Measurements from ENCODE around the gene ARMC12.

Gene ARMC12

DNA sequence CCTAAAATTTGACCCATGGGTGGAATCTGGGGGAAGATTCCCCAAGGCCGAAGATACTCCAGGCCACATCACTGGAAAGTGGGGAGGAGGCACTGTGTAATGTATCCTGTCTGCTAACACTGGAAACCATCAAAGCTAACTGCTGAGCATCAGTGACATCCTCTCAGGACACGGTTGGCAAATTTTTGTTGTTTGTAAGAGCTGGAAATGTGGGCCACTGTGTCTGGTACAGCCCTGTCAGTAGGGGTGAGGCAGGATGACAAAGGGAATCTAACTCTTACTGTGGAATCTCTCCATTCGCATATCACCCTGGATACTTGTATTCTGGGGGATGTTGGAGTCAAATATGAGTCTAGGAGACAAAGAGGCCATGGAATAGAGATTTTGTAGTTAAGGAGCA, 22.6 kb downstream of the ARMC12 start:
- ATAC-seq = no peak
- TF ChIP-seq, protein P1, sequence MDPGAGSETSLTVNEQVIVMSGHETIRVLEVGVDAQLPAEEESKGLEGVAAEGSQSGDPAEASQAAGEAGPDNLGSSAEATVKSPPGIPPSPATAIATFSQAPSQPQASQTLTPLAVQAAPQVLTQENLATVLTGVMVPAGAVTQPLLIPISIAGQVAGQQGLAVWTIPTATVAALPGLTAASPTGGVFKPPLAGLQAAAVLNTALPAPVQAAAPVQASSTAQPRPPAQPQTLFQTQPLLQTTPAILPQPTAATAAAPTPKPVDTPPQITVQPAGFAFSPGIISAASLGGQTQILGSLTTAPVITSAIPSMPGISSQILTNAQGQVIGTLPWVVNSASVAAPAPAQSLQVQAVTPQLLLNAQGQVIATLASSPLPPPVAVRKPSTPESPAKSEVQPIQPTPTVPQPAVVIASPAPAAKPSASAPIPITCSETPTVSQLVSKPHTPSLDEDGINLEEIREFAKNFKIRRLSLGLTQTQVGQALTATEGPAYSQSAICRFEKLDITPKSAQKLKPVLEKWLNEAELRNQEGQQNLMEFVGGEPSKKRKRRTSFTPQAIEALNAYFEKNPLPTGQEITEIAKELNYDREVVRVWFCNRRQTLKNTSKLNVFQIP (CRISPR knock-in tag; IDR thresholded peaks at IDR 0.05; ENCODE audit: borderline replicate concordance, low read depth) = no peak
- TF ChIP-seq BACH2 (CRISPR knock-in tag; IDR thresholded peaks at IDR 0.05; ENCODE audit: borderline replicate concordance) = no peak
- no peak for TF ChIP-seq SNAI2 (CRISPR knock-in tag; IDR thresholded peaks at IDR 0.05)
- TF ChIP-seq ZNF565 (CRISPR knock-in tag; conservative IDR thresholded peaks at IDR 0.05; ENCODE audit: low read depth) = no peak
- no peak for TF ChIP-seq TCF4 (CRISPR knock-in tag; IDR thresholded peaks at IDR 0.05; ENCODE audit: borderline replicate concordance)
- TF ChIP-seq, protein P2, sequence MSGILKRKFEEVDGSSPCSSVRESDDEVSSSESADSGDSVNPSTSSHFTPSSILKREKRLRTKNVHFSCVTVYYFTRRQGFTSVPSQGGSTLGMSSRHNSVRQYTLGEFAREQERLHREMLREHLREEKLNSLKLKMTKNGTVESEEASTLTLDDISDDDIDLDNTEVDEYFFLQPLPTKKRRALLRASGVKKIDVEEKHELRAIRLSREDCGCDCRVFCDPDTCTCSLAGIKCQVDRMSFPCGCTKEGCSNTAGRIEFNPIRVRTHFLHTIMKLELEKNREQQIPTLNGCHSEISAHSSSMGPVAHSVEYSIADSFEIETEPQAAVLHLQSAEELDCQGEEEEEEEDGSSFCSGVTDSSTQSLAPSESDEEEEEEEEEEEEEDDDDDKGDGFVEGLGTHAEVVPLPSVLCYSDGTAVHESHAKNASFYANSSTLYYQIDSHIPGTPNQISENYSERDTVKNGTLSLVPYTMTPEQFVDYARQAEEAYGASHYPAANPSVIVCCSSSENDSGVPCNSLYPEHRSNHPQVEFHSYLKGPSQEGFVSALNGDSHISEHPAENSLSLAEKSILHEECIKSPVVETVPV (CRISPR knock-in tag; IDR thresholded peaks at IDR 0.05) = no peak
- TF ChIP-seq, protein P3, sequence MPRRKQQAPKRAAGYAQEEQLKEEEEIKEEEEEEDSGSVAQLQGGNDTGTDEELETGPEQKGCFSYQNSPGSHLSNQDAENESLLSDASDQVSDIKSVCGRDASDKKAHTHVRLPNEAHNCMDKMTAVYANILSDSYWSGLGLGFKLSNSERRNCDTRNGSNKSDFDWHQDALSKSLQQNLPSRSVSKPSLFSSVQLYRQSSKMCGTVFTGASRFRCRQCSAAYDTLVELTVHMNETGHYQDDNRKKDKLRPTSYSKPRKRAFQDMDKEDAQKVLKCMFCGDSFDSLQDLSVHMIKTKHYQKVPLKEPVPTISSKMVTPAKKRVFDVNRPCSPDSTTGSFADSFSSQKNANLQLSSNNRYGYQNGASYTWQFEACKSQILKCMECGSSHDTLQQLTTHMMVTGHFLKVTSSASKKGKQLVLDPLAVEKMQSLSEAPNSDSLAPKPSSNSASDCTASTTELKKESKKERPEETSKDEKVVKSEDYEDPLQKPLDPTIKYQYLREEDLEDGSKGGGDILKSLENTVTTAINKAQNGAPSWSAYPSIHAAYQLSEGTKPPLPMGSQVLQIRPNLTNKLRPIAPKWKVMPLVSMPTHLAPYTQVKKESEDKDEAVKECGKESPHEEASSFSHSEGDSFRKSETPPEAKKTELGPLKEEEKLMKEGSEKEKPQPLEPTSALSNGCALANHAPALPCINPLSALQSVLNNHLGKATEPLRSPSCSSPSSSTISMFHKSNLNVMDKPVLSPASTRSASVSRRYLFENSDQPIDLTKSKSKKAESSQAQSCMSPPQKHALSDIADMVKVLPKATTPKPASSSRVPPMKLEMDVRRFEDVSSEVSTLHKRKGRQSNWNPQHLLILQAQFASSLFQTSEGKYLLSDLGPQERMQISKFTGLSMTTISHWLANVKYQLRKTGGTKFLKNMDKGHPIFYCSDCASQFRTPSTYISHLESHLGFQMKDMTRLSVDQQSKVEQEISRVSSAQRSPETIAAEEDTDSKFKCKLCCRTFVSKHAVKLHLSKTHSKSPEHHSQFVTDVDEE (CRISPR knock-in tag; IDR thresholded peaks at IDR 0.05) = no peak
- TF ChIP-seq TOX (CRISPR knock-in tag; IDR thresholded peaks at IDR 0.05; ENCODE audit: borderline replicate concordance) = no peak
- TF ChIP-seq CSDC2 (CRISPR knock-in tag; IDR thresholded peaks at IDR 0.05) = no peak
- TF ChIP-seq ISL1 (CRISPR knock-in tag; IDR thresholded peaks at IDR 0.05) = no peak
- no peak for TF ChIP-seq ESRRG (CRISPR knock-in tag; IDR thresholded peaks at IDR 0.05)
- no peak for TF ChIP-seq ZFP30 (CRISPR knock-in tag; IDR thresholded peaks at IDR 0.05)
- TF ChIP-seq OSR1 (CRISPR knock-in tag; IDR thresholded peaks at IDR 0.05) = no peak
- TF ChIP-seq ZFP3 (CRISPR knock-in tag; IDR thresholded peaks at IDR 0.05) = no peak
- TF ChIP-seq, protein P4, sequence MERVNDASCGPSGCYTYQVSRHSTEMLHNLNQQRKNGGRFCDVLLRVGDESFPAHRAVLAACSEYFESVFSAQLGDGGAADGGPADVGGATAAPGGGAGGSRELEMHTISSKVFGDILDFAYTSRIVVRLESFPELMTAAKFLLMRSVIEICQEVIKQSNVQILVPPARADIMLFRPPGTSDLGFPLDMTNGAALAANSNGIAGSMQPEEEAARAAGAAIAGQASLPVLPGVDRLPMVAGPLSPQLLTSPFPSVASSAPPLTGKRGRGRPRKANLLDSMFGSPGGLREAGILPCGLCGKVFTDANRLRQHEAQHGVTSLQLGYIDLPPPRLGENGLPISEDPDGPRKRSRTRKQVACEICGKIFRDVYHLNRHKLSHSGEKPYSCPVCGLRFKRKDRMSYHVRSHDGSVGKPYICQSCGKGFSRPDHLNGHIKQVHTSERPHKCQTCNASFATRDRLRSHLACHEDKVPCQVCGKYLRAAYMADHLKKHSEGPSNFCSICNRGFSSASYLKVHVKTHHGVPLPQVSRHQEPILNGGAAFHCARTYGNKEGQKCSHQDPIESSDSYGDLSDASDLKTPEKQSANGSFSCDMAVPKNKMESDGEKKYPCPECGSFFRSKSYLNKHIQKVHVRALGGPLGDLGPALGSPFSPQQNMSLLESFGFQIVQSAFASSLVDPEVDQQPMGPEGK (CRISPR knock-in tag; IDR thresholded peaks at IDR 0.05; ENCODE audit: borderline replicate concordance) = no peak

DNA sequence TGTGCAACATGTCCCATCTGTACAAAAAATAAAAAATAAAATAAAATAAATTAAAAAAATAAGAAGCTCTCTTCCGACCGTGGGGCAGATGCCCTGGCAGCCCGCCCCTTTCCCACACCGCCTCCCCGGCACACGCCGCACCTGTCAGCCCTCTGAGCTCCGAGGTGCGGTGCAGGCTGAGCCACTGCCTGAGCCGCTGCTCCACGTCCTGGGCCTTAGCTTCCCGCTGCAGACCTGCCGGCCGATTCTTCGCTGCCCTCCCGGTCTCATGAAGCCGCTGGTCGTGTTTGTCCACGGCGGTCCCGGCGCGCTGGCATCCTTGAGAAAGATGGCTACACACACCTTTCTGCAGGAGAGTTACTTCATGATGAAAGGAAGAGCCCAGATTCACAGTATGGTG, 28.9 kb downstream of the ARMC12 start:
- no peak for ATAC-seq
- TF ChIP-seq RARB (CRISPR knock-in tag; IDR thresholded peaks at IDR 0.05) = no peak
- no peak for TF ChIP-seq TCF4 (CRISPR knock-in tag; IDR thresholded peaks at IDR 0.05; ENCODE audit: borderline replicate concordance)
- no peak for TF ChIP-seq OSR1 (CRISPR knock-in tag; IDR thresholded peaks at IDR 0.05)
- no peak for TF ChIP-seq ZNF8 (CRISPR knock-in tag; IDR thresholded peaks at IDR 0.05)
- no peak for TF ChIP-seq ARNTL (CRISPR knock-in tag; IDR thresholded peaks at IDR 0.05; ENCODE audit: borderline replicate concordance, low read depth)
- no peak for TF ChIP-seq SNAI2 (CRISPR knock-in tag; IDR thresholded peaks at IDR 0.05)
- TF ChIP-seq ESRRG (CRISPR knock-in tag; IDR thresholded peaks at IDR 0.05) = no peak
- no peak for TF ChIP-seq ZNF70 (CRISPR knock-in tag; IDR thresholded peaks at IDR 0.05)
- TF ChIP-seq, protein P3 (CRISPR knock-in tag; IDR thresholded peaks at IDR 0.05) = no peak
- TF ChIP-seq, protein P1 (CRISPR knock-in tag; IDR thresholded peaks at IDR 0.05; ENCODE audit: borderline replicate concordance, low read depth) = no peak
- TF ChIP-seq PPARA (CRISPR knock-in tag; IDR thresholded peaks at IDR 0.05; ENCODE audit: borderline replicate concordance) = no peak
- TF ChIP-seq CSDC2 (CRISPR knock-in tag; IDR thresholded peaks at IDR 0.05) = no peak
- no peak for TF ChIP-seq TOX (CRISPR knock-in tag; IDR thresholded peaks at IDR 0.05; ENCODE audit: borderline replicate concordance)
- no peak for TF ChIP-seq ZC3H10 (CRISPR knock-in tag; IDR thresholded peaks at IDR 0.05)
- TF ChIP-seq ZFP3 (CRISPR knock-in tag; IDR thresholded peaks at IDR 0.05) = no peak
